GM18507 (cell line): Measurements from ENCODE around the gene NCKAP5L.
A peak's percentile ranks its signal among the peaks of the same experiment; 100 is the strongest.
"Not testable (repeated sequence)": the region's sequence is repeated elsewhere in the genome, so short reads cannot be mapped to it uniquely, and the experiment has no call there.

Source experiments
- DNase-seq: peaks from one replicate; pipeline ENCODE4 v3.0.0; 2011; ENCODE audit warnings: low read depth; ENCODE audit not compliant: insufficient read length; ENCODE audit errors: extremely low spot score
- FAIRE-seq: peaks from 2 replicates; lab custom pipeline; 2011; peaks lifted over from hg19 to GRCh38; lab: Jason Lieb, UNC

Gene NCKAP5L

DNA sequence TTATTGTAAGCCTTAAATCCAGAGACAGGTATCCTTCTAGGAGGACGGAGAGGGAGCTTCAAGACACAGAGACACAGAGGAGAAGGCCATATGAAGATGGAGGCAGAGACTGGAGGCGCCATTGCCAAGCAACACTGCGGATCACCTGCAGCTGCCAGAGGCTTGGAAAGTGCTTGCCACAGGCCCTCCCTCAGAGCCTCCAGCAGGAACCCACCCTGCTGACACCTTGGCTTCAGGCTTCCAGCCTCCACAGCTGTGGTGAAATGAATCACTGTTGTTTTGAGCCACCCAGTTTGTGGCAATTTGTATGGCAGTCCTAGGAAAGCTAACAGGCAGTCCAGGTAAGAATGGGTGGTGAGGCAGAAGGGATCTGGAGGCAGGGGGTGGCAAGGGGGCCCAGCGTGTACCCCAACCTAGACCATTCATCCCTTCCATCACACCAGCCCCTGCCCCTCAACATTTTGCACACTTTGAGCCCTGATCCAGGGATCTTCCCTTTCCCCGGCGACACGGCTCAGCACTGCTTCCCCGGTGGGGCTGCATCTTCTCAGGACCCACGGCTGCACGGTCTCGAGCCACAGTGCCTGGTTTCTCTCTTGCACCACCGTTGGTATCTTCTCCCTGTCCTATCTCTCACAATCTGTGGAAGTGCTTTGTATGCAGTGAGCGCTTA is 37.0 kb upstream of the NCKAP5L start:
- DNase-seq (no peak), FAIRE-seq (no peak)

DNA sequence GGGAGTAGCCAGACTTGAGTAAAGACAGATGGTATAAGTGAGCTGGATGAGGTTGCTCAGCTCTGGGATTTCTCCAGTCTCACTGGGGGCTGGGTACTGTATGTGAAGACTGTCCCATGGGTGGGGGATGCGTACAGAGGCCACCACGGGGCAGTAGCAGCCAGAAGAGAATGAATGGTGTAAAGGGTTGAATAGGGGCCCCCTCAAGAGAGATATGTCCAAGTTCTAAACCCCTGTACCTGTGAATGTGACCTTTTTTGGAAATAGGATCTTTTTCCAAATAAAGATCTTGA is 36.5 kb upstream of the NCKAP5L start:
- DNase-seq: no peak
- FAIRE-seq: no peak

DNA sequence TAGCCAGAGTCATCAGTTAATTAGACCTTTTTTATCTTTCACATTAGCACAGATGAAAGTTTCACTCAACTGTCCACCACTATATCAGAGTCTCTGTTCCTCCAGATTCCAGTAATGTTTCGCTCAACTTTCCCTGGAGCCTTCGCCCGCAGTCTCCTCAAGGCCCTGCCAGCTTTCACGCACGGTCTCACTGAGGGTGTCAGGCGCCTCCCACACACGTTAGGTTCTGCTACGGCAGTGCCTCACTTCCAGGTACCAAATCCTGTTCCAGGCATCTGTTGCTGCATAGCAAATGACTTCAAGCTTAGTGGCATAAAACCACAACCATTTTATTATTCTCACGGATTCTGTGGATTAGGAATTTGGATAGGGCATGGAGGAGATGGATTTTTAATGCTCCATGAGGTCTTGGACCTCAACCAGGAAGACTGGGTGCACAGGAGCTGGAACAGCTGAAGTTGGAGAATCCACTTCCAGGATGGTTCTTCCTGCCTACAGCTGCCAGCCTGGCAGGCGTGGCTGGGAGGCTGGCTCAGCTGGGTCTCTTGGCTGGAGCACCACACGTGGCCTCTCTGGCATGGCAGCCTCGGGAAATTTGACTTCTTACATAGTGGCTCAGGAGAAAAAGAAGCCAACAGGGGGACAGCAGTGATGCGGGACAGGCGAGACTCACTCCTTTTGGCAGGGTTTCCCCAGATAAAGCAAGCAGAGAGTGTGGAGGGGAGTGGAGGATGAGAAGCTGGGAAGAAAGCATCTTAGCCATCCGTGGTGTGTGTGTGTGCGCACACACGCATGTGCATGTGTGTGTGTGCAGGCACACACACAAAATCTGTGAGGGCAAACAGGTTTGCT is 36.0 kb upstream of the NCKAP5L start:
- FAIRE-seq (no peak), DNase-seq (no peak)

DNA sequence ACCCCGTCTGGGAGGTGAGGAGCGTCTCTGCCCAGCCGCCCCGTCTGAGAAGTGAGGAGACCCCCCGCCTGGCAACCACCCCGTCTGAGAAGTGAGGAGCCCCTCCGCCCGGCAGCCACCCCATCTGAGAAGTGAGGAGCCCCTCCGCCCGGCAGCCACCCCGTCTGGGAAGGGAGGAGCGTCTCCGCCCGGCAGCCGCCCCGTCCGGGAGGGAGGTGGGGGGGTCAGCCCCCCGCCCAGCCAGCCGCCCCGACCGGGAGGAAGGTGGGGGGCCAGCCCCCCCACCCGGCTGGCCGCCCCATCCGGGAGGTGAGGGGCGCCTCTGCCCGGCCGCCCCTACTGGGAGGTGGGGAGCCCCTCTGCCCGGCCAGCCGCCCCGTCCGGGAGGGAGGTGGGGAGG is 32.7 kb upstream of the NCKAP5L start:
- not testable (repeated sequence) for FAIRE-seq, DNase-seq

DNA sequence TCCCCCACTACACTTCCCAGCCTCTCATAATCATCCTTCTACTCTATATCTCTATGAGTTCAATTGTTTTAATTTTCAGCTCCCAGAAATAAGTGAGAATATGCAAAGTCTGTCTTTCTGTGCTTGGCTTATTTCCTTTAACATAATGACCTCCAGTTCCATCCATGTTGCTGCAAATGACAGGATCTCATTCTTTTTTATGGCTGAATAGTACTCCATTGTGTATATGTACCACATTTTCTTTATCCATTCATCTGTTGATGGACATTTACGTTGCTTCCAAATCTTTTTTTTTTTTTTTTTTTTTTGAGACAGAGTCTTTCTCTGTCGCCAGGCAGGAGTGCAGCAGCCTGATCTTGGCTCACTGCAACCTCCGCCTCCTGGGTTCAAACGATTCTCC is 27.7 kb upstream of the NCKAP5L start:
- not testable (repeated sequence) for DNase-seq, FAIRE-seq

DNA sequence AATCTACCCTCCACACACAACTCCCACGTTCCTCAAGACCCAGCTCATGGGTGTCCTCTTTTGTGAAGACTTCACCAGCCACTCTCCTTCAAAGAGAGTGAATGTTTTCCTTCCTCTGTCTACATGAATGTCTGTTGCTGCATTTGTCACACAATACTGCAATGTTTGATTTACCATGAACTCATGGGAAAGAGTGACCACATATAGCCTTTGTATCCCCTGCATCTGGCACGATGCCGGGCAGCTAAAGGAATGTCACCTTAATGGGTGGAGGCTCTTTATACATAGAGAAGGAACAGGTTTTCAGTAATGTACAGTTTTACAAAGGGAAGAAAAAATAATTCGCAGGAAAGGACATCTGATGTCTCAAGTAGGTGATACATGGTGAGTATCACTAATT is 26.8 kb upstream of the NCKAP5L start:
- DNase-seq: no peak
- no peak for FAIRE-seq

DNA sequence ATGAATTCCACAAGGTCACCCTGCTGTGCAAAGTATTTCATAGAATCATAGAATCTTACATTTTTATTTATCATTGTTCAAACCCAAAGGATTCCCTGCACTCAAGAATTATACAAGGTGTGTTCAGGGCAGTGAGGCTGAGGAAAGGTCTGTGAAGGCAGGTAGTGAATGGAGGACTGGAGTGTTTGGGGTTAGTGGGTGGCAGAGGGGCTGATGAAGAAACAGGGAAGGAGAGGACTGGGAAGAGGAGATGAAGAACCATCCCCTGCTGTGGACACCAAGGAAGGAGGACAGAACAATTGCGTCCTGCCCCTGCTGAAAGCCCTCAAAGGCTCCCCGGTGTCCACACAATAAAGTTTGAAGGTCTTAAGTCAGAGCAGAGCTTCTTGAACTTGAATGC is 25.5 kb upstream of the NCKAP5L start:
- DNase-seq (no peak), FAIRE-seq (no peak)

DNA sequence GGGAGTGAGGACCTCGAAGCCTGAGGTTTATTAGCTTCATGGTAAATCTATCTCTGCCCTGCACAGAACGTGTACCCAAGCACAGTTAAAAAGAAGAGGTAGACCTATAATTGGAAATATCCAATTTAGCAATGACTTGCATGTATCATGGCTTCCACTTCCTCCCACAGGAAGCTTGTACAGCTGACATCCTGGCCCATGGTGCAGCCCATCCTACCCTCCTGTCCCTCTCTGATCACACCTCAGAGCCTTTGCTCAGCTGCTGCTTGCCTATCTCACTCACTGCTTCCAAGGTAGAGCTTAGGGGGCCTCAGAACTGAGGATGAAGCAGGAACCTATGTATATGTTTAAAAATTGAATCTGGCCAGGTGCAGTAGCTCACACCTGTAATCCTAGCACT is 18.9 kb upstream of the NCKAP5L start:
- no peak for DNase-seq
- FAIRE-seq: no peak

DNA sequence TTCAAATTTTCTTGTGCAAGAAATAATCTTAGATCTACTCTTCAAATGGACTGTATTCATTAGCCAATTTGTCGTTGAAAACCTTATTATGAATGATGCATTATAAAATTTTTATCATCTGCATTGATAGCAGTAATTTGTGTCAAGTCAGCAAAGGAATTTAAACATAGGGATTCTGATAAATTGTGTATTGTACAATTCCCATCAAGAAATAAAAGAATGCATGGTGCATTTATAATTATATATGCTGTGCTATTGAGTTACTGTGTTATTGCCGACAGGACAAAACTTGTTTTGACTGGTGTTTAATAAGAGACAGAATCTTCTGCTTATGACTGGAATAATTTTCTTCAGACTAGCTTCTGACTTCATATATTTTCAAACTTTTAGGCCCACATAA is 17.8 kb upstream of the NCKAP5L start:
- DNase-seq (no peak), FAIRE-seq (no peak)

DNA sequence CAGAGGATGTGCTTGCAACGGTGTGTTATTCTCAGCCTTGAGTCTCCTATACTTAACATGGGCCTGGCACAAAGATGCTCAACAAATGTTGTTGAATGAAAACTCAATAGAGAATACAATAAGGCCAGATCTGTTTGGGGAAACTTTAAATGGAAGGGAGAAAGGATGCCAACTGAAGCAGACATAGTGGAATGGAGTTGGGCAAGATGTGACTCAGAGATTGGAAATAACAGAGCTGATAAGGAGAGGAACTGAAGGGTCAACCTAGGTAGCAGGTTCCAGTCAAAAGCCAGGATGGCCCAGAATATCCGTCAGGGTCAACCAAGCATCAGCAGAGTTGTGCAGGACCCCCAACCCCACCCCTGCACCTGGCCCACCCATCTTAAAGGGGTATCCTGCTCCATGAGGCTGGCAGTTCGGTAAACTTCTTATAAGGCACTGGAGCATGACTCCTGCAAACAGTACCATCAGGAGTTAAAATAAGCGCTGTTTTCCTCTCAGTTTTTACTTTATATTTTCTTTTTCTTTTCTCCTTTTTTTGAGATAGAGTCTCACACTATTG is 15.7 kb upstream of the NCKAP5L start:
- FAIRE-seq (no peak), DNase-seq (no peak)

DNA sequence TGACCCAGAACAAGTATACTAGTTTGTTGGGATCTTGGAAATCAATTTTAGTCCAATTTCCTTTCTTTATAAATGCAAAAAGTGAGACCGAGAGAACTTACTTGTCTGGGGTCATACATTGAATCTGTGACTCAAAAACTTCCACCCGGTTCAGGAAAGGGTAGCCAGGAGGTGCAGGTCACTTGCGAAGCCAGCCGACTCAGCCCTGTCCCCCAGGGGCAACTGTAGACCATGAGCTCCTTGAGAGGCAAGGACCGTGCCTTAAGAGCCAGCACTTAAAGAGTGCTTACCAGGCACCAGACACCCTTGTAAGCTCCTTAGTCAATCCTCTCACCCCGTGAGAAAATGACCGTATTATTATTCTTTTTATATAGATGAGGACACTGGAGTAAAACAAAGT is 15.2 kb upstream of the NCKAP5L start:
- DNase-seq (no peak), FAIRE-seq (no peak)

DNA sequence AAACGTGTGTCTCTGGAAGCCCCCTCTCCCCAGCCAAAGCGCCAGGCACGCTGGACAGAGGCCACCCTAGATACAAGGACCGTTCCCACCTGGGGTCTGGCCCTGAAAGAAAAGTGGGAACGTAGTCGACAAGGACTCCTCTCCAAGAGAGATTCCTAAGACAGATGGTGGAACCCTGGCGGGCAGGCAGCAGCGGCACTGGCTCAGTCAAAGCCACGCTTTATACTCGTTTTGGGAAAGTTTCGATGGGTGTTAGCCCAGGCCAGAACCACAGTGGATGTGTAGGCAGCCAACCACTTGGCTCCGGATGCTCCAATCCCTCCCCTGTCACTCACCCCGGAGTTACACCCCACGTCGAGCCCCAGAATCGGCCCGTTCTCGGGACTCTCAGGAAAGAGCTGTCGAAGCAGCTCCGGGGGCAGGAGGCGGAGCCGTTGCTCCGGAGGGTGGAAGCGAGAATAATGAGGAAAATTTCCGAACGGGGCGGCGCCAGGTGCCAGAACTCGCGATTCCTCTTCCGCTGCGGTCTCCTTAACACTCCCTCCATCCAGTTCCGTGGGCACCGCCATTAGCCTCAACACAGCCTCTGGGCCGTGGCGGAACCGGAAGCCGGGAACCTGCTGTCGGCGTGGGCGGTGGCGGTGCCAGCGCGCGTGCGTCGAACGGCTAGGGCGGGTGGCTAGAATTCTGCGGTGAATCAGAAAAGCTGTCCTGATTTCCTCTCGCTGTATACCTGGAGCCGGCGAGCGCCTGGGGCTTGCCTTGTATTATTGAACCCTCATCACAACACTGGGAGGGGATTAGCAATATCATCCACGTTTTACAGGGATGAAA is 14.5 kb upstream of the NCKAP5L start, which contains the start of gene BCDIN3D:
Gene BCDIN3D (minus strand): TSS at position 588 of the 834 bp plus-strand sequence. CDS start 19 bp downstream, at position 569.
- DNase-seq: peak; percentile 71
- FAIRE-seq: peak; percentile 94

DNA sequence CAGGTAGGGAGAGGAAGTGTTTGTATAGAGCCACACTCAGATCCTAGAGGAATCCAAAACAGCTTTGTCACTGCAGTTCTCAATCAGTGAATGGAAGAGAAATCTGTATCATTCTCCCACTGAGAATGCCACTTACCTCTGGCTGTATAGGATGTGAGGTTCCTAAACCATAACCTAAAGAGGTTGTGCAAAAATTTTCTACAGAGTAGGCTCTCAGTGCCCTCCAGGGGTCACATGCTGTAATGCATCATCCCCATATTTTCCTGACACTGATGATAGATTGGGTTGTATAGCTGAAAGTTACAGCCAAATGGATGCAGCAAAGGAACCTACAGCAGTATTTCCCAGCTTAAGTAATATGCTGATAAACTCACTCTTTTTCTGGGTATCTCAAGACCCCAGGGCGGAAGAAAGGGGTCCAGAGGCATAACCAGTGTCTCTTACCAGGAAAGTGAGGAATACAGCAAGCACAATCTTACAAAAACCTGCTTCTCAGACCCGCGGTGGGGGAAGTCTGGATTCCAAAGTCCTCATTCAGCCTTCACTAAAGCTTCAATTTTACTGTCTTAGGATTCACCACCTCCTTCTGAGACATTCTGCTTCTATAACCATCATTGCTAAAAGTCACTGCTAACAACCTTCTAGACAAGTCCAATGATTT is 10.9 kb upstream of the NCKAP5L start:
- peak; percentile 71 for FAIRE-seq
- DNase-seq: no peak

DNA sequence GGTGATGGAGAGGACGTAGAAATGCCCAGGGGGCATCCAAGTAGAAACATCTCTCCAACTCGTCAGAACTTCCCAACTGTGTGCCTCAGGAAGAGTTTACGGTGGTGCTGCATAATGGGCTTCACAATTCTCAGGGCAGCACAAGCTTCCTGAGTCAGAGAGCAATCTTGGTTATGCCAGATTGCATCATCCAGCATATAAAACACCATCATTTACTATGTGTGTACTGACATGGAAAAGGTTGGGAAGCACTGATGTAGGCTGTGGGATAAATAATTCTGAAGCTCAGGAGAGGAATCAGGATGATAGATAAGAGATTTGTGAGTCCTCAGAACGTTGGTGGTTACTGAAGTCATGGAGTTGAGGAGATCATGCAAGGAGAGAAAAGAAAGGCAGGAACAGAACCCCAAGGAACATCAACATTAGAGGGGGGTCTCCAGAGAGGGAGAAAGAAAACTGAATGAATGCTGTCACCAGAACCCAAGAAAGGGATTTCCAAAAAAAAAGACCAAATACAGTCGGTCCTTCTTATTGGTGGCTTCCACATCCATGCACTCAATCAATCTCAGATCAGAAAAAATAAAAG is 4.7 kb upstream of the NCKAP5L start:
- no peak for FAIRE-seq
- no peak for DNase-seq

DNA sequence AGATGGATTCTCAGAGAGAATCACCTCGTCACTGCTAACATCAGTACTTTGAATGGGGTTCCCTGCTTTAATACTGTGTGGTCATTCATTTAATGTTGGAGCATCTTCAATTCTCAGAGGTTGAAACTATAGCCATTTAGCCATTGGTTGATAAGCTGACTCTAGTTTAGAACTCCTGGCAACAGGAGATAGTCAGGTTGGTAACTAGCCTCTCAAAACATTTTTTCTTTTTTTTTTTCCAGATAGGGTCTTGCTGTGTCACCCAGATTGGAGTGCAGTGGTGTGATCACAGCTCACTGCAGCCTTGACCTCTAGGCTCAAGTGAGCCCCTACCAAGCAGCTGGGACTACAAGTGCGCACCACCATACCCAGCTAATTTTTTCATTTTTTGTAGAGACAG is 3.5 kb upstream of the NCKAP5L start:
- DNase-seq (no peak), FAIRE-seq (no peak)

DNA sequence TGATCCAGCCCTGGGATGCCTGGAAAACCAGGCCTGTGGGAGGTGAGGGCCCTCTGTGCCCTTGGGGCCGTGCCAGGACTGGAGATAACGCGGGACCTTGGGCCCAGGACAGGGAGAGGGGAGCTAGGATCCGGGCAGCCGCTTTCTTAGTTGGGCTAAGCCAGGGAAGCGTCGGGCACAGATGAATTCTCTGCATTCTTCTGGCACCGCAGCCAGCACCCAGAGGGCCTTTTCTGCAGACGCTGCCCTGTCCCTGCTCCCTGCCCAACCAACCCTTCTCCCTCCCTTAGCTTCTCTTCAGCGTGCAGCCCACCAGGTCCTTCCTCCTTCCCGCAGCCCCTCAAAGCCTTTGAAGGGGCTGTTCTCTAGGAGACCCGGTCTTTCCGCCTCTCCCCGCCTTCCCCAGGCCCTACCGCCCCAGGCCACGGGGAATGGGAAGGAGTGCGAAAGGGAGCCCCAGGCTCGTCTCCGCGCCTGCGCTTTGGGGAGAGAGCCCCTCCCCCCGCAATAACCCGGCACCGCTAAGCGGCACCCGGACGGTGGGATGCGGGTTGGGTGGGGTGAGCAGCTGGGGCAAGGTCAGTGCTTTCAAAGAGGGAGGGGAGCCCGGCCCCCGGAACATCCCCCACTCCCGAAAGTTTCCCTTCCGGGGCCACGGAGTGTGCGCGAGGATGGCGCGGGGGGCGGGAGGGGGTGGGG is 663 bp downstream of the NCKAP5L start:
- DNase-seq (no peak), FAIRE-seq (peak; percentile 5)

DNA sequence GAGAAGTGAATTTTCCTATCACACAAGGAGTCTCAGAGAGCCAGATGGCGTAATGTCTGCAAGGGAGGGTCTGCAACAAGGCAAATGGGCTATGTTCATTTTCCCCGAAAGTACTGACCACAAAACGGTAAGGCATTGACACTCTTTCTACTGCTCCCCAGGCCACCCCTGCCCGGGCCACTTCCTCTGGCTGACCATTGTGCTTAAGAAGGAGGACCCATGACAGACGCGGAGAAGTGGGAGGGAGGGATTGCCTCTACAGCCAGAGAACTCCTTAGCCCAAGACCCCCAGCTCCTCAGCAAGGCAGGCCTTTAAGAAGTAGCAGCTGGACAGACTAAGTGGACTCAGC is 1.2 kb downstream of the NCKAP5L start:
- no peak for FAIRE-seq
- DNase-seq: no peak

DNA sequence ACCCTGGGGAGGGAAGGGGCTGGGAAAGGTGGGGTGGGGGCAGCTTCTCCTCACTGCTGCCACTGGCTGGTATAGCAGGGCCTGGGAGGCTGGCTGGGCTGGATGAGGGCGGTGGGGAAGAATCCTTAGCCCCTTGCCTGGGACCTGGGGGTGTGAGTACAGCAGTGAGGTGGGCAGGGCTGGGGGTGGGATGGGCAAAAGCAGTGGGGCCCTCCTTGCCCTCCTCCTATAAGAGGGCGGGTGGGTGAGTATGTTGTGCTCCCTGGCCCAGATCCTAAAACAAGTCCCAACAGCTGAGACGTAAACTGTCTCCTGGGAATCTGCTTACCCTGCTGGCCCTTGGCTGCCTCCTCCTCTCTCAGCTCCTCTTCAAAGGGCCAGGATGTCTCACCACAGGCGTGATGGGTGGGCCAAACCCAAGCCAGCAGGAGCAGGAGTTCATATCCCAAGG is 2.2 kb downstream of the NCKAP5L start:
- DNase-seq (no peak), FAIRE-seq (no peak)
